HG03558 (cell line): Measurements from ENCODE around the gene MVK.

ENCODE experiments used
- ATAC-seq: cut with Tn5 transposase; IDR thresholded peaks from one replicate; pipeline ENCODE4 v1.9.1; 2021; ENCODE audit warnings: moderate number of reproducible peaks; ENCODE audit not compliant: unreplicated experiment; ENCODE audit errors: extremely low read depth

Gene MVK

DNA sequence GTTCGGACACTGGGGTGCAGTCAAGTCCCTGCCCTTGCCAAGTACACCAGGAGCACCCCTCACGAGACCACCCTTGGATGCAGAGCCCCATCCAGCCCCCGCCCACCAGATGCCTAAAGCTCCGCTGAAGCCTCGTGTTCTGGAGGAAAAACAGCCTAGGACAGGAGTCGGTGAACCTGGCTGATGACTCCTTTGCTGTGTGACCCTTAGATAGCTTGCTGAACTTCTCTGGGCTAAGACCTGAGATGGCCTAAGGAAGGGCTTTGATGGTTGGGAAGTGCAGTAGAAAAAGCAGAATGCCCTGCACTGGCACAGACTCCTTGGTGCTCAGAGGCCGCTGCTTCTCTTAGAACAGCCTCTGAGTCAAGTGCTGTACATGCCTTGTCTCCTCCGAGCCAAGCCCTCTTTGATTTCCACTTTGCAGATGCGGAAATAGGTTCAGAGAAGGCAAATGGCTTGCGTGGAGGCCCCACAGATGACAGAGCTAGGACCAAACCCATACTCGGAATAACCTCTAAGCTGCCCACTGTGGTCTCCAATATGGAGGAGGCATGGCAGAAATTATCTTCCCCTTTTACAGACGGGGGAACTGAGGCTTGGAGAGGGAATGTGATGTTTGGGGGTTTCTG, 52.3 kb downstream of the MVK start:
- no peak for ATAC-seq

DNA sequence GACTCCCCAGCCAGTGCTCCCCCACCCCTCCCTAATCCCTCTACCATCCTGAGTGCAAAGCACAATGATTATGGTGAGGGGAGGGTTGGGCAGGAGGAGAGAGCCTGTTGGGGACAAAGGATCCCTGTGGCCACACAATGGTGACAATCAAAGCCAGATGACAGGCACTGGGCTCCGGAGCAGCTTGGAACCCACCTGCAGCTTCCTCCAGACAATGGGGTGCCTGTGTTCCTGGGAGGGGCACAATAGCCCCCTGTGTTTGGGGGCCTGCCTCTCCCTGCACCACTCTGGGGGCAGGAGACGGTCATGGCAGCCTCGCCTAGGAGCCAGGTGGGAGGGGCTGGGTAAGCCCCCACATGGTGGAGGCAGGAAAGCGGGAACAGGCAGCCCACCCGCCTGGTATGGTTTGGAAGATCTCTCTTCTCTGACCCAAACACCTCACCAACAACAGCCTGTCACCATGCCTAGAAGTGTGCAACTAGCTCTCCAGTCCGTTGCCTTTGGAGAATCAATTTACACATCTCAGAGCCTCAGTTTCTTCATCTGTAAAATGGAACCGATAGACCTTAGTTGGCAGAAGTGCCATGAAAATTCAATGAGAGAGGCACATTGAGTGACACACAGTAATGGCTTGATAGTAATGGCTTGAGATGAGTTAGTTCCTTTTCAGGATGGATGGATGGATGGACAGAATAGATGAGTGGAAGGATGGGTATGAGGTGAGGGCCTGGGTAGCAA, 53.0 kb downstream of the MVK start:
- ATAC-seq: no peak

GRCh38 chr12:109627633-109628032, 54.0 kb downstream of the MVK start:
- no peak for ATAC-seq

- ATAC-seq: no peak
Observed at GRCh38 chr12:109630107-109630506, 56.5 kb downstream of the MVK start.

DNA sequence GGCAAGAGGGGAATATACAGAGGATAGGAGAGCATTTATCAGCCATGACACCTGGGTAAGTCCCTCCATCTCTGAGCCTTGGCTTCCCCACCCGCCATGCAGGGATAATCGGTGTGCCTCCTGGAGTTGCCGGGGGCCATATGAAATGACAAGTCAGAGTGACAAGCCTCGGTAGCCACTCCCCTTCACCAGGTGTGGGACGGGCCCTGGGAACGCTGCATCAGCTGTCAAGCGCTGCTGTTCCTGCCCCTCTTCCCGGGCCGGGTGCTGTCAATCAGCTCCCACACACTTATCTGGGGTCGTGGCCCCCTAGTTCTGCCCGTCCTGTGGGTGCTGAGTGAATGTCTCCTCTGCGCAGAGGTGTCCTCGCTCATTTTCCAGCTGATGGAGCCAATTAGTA, 57.2 kb downstream of the MVK start:
- no peak for ATAC-seq

DNA sequence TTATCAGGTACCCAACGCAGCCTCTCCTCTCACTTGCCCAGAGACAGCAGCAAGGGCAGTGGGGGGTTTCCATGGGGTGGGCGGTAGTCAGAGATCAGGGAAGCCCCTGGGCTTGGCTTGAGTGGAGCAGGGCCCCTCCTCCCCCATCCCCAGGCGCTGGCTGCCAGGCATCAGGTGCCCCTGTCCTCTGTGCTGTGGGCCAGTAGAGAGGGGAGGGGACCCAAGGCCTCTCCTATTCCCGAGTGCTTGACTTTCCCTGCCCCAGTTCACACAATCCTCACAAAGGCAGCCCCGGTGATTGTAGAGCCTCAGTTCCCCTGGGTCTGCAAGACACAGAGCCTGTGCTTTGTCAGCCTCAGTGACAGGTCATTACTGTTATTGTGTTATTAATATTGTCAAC, 57.7 kb downstream of the MVK start:
- no peak for ATAC-seq

DNA sequence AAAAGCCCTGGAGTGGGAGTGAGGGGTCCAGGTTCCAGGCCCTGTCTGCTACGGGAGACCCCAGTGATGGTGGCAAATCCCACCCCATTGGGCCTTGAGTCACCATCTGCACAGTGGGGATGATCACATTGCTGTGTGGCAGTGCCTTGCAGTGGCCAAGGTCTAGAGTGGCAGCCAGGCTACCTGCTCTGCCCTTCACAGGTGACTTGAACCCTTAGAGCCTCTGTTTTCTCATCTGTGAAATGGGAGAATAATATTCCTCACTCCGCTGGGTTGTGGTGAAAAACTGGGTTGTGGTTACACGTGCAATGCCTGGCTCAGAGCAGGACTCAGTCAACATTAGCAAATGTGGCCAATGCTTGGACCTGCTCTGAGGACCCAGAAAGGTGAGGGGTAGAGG, 58.2 kb downstream of the MVK start:
- no peak for ATAC-seq

- ATAC-seq: no peak
Observed at GRCh38 chr12:109632342-109632741, 58.7 kb downstream of the MVK start.

GRCh38 chr12:109635717-109636116, 62.1 kb downstream of the MVK start:
- no peak for ATAC-seq

- ATAC-seq: no peak
Observed at GRCh38 chr12:109637348-109637747, 63.8 kb downstream of the MVK start.

GRCh38 chr12:109637996-109638395, 64.4 kb downstream of the MVK start:
- no peak for ATAC-seq

DNA sequence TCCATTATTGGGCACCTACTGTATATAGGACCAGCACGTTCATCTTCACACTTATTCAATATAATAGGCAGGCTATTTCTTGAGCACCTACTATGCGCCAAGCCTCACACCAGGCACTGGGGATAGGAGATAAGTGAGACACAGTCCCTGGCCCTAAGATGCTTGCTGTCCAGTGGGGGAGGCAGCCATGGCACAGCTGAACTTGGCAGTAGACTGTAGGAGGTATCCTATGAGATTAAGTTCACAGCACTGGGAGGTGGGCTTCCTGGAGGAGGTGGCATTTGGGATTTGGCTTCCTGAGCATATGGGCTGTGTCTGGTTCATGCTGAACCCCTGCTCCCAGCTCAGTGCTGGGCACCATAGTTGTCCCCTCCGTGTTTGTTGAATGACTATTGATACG, 65.1 kb downstream of the MVK start:
- ATAC-seq: no peak

GRCh38 chr12:109639151-109639872, 65.7 kb downstream of the MVK start:
- ATAC-seq: no peak

GRCh38 chr12:109640961-109641360, 67.4 kb downstream of the MVK start:
- ATAC-seq: no peak

- no peak for ATAC-seq
Observed at GRCh38 chr12:109641422-109641821, 67.8 kb downstream of the MVK start.

DNA sequence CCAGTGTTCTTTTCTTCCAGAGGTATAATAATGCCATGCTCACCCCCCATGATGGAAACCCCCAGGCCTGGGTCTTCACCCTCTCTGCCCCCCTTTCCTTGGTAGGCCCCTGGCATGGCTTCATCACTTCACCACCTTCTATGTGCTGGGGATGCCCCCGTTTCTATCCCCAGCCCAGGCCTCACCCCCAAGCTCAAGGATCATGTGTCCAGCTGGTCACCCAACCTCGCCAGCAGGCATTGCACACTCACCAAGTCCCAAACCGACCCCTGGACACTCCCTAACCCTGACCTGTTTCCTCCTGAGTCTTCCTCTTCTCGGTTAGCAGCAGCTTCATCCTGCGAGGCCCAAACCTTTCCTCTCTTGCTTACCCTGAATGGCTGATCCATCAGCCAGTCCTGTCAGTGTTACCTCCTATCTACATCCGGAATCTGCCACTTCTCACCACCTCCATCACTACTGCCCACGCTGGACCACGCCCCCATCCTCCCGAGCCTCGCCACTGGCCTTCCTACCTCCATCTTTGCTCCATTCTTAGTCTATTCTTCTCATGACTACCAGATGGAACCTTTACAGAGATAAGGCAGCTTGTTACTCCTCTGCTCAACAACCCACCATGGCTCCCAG, 69.0 kb downstream of the MVK start:
- no peak for ATAC-seq

DNA sequence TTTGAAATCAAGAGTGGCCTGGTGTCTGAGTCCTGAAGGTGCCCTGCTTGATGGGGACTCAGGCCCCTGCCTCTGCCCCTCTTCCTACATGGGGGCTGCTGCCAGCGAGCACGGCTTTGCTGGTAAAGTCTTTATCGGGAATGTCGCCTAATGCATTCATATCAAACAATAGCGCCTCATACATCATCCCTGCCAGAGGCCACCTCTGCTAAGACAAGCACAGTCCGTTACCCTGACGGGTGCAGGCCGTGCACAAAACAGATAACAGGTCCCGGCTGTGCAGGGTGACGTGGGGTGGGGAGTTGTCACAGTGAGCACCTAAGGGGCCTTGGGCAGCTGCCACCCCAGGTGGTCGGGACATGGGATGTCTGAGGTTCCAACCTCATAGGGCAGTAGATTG, 71.6 kb downstream of the MVK start:
- no peak for ATAC-seq

GRCh38 chr12:109645708-109646107, 72.1 kb downstream of the MVK start:
- ATAC-seq: no peak
